Hypothalamus (tissue), 51 donors: Measurements from ENCODE around the gene NFYC.

Experiments used
- DNase-seq, 51 donors: peaks; one replicate each; lab custom pipeline; 2025; lab: John Stamatoyannopoulos, UW

The NFYC gene

DNA sequence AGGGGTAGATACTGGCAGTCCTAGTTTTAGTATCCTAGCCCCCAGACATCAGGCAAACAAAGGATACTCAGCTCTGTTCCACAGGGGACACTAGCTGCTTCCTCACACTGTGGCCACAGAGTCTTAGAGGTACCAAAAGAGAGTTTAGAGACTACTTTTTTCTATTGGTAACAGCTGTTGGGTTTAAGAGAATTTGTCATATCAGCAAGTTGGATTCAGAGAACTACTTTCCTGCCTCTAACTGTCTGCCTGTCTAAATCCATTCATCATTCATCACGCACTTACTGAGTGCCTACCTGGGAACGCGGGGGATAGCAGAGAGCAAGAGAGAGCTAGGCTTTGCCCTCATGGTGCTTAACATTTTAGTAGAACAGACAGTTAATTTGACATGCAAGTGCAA is 65.0 kb downstream of the NFYC start:
- no peak for DNase-seq

DNA sequence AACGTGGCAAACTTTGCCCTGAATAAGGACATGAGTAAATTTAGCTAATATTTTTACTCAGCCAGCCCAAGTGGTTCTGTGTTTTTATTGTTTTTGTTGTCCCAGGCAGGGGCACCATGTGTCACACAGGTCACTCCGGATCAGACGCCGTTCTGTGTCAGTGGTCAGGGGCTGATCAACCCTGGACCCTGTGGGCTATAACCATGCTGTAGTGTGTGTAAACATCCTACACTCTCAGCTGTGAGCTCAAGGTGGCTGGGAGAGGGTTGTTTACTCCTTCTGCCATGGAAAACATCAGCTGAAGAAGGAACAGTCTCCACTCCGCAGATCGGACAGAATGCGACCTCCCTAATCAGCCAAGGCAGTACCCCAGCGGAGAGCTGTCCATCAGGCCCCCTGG is 65.6 kb downstream of the NFYC start:
- DNase-seq, result no peak

DNA sequence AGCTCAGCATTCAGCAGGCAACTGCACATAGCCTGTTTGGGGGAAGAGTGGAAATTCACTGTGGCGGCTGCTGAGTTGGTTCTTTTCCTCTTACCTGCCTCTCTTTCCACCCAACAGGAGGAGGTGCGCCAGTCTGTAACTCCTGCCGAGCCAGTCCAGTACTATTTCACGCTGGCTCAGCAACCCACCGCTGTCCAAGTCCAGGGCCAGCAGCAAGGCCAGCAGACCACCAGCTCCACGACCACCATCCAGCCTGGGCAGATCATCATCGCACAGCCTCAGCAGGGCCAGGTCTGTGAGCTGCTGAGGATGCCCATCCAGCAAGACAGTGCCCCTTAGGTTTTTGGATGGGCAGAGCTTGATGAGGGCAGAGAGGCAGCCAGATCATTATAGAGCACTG is 66.5 kb downstream of the NFYC start:
- DNase-seq, result no peak

DNA sequence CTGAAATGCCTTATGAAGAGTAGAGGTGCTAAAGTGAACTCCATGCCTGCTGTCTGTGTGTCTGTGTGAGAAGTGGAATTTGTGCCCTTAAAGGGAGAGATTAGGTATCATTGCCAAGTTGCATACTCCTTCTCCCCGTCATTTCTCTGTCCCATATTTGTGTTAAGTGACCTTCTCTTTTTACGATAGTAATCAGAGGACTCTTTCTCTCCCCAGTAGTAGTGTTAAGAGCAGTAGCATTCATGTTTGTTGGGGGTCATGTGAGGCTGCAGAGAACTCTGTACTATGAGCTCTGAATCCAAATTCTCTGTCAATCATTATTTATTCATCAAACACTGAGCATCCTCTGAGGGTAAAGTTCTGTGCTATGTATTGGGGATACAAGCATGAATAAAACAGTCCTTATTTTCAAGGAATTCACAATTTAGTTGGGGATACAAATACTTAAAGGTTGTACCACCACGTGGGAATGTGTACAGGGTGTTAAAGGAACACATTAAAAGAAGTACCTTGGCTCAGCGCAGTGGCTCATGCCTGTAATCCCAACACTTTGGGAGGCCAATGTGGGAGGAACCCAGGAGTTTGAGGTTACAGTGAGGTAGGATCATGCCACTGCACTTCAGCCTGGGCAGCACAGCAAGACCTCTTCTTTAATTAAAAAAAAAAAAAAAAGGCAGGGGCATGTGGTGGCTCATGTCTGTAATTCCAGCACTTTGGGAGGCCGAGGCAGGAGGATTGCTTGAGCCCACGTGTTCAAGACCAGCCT is 67.3 kb downstream of the NFYC start:
- no peak for DNase-seq

DNA sequence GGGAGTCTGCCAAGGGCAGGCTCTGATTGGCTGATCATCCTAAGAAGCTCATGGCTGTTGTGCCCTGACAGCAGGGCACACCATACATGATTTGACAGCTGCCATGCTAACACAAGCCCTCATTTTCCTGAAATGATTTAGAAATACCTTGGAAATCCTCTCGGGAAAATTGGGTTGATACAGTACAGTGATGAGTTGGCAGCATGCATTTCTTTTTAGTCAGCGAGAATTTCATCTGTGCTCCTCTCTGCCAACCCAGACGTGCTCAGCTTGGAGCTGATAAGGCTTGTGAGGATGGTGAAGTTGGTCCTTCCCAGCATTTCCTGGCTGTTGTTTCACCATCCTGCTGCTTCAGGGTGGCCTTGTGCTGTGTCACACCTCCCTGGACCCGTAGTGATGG is 69.5 kb downstream of the NFYC start:
- DNase-seq, result no peak

DNA sequence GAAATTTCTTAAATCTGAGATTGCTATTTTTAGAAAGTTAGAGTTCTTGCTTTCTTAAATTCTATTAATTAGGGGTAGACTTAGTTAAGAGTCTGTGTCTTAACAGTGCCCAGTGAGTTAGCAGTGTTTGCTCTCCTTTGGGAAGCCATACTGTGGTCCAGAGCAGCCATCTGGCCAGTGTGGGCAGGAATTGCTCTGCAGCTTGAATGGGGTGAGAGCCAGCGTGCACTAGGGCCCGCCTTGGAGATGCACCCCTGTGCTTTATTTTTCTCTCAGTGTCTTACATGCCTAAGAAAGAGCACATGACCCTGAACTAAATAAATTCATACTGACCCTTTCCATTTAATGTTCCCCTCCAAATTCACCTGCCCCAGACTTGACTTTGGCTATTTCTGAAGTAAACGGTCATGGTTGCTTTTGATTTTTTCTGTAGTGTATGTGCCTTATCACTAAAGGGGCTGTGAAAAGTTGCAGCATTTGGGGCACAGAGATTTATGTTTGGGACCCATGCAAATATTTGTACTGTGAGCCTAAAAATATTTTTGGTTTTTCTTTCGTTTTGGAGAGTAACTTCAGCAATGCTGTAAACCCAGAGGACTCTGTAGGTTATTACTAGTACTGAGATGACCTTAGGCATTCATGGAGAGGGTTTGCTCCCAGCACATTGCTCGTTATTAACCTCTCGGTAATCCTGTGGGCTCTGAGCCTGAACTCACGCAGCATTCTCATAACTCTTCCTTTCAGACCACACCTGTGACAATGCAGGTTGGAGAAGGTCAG is 70.8 kb downstream of the NFYC start:
- DNase-seq, result no peak

DNA sequence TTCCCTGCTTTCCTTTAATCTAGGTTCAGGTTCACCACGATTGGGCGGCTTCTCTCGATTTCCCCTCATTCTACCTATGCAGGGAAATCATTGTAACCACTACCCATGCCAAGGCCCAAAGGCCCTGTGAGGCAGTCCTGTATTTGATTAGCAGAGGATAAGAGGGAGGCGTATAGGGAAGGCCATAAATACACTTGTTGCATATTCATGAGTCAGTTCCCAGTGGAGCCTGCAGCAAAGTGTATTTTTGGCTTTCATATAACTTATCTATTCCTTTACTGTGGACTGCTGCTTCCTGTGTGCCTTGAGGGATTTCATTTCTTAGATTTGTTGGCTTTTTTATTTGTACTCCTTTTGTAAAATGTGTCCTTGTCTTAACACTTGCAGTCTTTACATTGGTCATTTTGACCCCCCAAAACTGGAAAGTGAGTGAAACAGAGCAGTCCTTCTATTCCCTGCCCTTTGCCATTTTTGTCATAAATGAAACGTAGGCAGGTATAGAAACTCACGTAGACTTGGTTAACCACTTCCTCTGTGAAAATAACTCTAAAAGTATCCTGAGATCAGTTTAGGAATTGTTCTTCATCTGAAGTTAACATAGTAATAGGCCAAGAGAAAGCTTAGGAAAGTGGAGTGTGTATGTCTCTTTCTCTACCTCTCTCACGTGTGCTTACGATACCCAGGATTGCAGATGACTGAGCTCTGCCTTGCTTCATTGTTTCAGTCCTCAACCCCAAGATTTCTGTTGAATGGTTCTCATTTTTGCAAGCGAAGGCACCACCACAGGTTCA is 72.4 kb downstream of the NFYC start:
- DNase-seq, result no peak

DNA sequence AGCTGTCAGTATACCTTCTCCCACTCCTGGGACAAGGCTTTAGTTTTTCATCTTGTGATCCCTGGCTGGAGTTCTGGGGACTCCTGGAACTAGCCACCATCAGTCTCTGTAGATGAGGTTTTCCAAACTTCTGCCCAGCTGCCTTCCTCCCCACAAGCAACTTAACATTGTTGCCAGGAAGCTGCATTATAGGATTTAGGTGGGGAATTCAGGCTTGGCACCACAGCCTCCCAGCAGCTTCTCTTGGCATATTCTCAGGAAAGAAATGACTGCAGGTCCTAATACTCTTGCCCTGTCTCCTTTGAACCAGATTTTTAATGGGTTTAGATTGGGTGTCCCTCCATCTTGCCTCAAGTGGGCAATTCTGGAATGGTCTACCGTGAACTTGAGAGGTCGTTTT is 73.5 kb downstream of the NFYC start:
- DNase-seq, result no peak

DNA sequence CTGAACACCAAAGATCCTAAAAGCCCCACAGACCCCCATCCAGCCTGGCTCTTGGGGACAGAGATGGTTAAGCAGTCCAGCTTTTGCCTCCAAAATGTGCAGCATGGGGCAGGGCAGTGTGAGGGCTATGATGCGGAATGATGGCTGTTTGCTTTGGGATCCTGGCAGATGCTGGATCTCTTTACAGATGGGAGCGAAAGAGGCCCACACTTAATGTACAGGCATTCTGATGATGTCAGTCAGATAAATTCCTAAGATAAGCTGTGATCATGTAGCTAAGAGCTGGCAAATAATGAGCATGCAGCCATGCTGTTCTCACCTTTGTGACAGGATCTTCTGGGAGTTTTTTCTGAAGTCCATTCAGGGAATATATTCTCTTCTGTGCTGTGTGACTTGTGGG is 74.5 kb downstream of the NFYC start:
- no peak for DNase-seq

DNA sequence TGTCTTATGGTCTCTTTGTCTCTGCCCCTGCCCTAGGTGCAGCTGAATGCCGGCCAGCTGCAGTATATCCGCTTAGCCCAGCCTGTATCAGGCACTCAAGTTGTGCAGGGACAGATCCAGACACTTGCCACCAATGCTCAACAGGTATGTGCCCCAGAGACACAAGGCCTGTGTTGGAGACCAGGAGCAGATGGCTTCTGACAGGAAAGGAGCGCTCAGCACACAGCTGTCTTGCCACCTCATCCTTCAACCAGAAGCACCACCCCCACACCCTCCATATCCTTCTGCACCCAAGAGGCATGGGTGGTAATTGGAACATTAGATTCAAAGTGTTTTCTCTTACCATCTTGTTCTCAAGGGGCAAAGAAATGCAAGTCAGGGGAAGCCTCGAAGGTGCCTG is 75.1 kb downstream of the NFYC start:
- DNase-seq, result no peak

DNA sequence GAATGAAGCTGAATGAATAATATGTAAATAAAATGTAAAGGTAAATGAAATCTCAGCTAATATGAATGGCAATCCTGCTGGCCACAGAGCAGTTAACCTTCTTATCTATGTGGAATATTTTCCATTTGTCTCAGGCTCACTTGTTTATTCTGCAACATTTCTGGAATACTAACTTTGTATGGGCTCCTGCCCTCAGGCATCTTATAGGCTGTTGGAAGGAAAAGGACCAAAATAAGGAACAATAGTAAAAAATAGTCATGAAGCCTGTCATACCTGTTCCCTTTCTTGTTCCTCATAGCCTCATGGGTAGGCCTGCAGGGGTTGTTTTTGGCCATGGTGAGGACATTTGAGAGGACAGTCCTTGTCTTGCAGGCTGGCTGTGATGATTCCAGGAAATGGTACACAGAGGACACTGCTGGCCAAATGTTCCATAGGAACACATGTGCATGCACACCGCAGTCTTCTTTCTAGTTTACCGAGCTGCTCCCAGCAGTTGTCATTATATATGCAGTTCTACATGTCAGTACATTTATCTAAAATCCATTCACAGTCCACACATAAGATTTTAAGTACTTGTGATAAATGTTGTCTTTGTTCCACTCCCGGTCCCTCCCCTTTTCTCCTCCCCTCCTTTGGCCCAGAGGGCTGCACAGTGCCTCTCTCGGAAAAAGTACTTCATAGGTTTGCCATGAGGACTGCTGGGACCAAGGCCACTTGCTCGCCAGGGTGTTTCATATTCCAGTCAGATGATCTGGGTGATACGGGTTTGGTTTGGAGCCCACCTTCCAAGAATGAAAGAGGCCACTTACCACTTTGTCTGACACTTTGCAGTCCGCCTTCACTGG is 76.9 kb downstream of the NFYC start:
- no peak for DNase-seq

DNA sequence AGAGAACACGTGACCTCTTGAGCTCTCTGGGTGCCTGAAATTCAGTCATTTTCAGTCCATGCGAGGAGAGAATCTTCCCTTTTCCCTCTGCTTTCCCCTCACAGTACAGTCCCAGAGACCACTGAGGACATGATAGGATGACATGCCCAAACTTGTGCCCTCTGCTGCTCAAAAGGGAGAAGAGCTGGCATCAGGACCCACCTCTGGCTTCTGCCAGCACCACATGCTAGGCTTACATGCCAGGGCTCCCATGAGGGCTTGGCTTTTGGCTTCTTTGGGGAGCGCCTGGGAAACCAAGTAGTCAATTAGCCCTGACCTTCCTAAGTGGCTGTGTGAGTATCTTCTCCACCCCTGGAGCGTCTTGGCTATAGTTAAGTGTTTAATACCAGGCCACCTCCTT is 78.3 kb downstream of the NFYC start:
- peak in 2 of 51 donors; percentile 16 to 31 for DNase-seq

DNA sequence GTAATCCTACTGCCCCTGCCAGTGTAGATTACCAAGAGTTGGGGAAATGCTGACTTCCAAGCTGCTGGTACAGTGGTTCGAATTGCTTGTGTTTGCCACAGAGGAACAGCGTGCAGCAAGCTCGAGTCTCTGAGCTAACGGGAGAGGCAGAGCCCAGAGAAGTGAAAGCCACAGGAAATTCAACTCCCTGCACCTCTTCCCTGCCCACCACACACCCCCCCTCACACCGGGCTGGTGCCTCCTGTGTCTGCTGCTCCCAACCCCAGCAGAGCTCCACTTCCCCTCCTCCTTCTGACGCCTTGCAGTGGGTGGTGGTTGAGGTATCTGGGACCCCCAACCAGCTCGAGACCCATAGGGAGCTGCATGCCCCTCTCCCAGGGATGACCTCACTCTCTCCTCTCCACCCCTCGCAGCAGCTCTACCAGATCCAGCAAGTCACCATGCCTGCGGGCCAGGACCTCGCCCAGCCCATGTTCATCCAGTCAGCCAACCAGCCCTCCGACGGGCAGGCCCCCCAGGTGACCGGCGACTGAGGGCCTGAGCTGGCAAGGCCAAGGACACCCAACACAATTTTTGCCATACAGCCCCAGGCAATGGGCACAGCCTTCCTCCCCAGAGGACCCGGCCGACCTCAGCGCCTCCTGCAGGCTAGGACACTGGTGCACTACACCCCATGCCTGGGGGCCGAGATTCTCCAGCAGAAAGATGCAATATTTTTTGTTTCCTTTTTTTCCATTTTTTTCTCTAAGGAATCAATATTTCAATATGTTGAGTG is 79.0 kb downstream of the NFYC start:
- no peak for DNase-seq

DNA sequence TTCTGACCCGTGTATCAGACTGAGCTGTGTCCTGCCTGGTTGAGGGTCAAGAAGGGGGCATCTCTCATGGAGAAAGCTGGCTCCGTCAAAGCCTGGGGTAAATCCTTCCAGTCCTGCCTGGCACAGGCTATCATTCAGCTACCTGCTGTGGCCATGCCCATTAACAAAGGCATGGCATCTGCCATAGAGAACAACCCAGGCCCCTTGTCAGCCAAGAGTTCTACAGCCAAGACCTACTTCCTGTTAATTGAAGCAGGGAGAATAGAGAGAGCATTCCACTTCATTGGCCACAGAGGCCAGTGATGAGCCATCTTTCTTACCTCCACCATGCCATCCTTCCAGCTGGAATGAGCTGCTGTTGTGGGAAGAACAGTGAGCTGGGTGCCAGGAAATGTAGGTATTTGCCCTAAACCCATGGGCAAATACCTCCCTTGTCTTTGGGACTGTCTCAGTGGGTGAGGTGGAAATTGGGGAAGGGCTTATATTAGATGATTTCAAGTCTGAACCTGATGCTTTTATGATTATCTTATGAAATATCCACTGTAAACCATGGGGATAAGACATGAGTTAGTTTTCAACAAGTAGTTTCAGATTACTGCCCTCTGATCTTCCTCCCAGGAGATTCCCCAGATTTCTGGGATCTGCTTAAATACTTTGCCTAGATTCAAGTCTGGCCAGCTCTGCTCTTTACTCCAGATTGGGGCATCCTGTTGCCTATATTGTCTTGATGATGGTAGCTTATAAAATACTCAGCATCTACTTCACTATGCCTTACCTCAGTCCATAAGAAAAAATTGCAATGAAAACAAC is 80.8 kb downstream of the NFYC start:
- DNase-seq, result no peak

DNA sequence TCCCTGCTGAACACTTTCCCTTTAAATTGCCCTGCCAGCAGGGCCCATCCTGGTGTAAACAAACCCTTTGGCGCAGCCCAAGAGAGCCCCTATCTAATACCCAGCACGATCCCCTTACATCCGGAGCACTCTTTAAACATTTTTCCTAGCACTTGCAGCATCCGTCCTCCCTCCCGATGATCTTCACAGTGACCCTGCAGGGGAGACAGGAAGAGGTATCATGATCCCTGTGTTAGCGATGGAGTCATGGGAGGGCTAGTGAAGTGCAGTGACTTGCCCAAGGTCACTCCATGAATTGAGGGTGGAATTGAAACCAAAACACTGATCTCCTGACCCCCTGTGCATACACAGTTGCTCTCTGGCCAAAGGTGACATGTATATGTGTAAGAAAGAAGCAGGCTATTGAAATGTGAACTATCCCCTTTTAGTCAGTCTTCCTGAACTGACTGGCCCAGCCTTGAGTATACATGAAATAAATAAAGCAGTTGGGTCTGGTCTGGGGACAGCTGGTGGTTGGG is 82.3 kb downstream of the NFYC start:
- DNase-seq, result no peak

DNA sequence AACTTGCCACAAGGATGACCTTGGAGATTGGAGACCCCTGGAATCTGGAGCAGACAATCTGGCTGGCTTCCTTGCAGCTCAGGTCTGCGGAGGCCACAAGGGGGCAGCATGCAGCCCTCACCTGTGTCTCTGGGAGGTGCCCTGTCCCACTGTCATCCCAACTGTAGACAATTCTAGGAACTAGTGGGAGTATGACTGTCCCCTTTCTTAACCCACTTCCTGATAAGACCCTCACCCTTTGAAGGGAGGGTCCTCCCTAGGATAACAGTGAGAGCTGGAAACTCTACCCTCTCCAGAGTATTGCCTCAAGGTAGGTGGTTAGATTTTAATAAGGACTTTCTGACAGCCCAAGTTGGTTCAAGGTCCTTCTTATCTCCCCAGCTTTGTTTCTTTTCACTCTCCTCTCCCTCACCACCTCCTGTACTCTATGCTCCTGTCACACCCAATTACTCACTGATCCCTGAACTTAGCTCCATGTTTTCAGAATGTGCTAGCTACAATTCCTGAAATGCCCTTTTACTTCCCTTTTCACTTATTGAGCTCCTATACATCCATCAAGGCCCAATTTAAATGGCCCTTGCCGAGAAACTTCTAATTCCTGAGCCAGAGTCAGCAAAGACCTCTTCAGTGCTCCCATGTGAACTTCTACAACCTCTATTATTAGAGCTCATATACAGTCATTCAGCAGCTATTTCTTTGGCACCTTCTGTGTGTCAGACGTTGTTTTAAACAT is 82.9 kb downstream of the NFYC start:
- DNase-seq, result peak in 12 of 51 donors; percentile 7 to 42 (median 18)

DNA sequence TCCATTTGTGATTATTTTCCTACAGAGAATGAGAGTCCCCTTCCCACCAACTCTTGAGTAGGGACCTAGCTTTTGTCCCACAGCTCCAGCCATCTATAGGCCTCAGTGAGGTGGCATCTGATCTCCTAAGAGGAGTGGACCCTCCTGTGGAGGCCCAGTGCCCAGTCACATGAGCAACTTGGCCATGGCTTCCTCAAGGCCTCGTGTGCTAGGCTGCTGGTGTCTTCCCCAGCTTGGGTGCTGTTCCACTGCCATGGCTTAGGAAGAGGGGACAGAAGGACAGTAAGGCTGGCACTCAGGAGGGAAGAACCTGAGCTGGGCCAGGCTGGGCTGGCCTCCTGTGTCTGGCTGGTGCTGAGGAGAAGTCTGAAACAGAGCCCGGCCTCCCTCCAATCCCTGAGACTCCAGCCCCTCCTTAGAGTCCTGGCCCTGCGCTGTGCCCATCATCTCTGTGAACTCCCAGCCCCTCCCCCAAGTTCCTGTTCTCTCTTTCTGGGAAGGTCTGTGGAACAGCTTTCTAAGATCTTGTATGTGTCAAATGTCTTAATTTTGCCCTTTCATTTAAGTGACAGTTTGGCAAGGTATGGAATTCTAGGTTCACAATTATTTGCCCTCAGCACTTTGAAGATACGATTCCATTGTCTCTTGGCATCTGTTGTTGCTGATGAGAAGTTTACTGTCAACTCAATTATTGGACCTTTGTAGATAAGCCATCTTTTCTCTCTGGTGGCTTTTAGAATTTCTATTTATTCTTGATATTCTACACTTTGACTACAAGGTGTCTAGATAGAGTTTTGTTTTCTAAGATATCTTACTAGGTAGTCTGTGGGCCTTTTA is 85.0 kb downstream of the NFYC start:
- DNase-seq, result no peak
